Breast epithelium (tissue), 3 donors: ENCODE measurements around the gene RGPD6.
"Not testable (repeated sequence)": the region's sequence is repeated elsewhere in the genome, so short reads cannot be mapped to it uniquely, and the experiment has no call there.

ENCODE experiments used
- POLR2A ChIP-seq: fragments of 450-650 bp; IDR thresholded peaks from one replicate; pipeline ENCODE4 v1.6.1; 2016; ENCODE audit warnings: antibody characterized with exemption, mild to moderate bottlenecking, moderate library complexity
- POLR2AphosphoS5 ChIP-seq, 3 donors: sonication (generic); formaldehyde crosslinking; IDR thresholded peaks; one replicate each; pipeline ENCODE4 v1.6.1; 2017; ENCODE audit warnings: antibody characterized with exemption in 3 of 3
- TF ChIP-seq, protein P1 (sequence below), 3 donors: fragments of 450-650 bp; IDR thresholded peaks; one replicate each; pipeline ENCODE4 v1.5.1; 2016 to 2017; ENCODE audit warnings: antibody characterized with exemption in 3 of 3, mild to moderate bottlenecking in 3 of 3, moderate library complexity in 3 of 3

DNA sequence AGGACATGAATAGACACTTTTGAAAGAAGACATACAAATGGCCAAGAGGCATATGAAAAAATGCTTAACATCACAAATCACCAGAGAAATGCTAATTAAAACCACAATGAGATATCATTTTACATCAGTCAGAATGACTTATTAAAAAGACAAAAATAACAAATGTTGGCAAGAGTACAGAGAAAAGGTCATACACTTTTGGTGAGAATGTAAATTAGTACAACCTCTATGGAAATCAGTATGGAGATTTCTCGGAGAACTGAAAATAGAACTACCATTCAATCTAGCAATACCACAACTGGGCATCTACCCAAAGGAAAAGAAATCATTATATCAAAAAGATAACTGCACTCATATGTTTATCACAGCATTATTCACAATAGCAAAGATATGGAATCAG is 88.0 kb downstream of the RGPD6 start:
- TF ChIP-seq, protein P1, sequence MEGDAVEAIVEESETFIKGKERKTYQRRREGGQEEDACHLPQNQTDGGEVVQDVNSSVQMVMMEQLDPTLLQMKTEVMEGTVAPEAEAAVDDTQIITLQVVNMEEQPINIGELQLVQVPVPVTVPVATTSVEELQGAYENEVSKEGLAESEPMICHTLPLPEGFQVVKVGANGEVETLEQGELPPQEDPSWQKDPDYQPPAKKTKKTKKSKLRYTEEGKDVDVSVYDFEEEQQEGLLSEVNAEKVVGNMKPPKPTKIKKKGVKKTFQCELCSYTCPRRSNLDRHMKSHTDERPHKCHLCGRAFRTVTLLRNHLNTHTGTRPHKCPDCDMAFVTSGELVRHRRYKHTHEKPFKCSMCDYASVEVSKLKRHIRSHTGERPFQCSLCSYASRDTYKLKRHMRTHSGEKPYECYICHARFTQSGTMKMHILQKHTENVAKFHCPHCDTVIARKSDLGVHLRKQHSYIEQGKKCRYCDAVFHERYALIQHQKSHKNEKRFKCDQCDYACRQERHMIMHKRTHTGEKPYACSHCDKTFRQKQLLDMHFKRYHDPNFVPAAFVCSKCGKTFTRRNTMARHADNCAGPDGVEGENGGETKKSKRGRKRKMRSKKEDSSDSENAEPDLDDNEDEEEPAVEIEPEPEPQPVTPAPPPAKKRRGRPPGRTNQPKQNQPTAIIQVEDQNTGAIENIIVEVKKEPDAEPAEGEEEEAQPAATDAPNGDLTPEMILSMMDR (IDR thresholded peaks at IDR 0.05): not testable (repeated sequence)
- not testable (repeated sequence) for TF ChIP-seq POLR2AphosphoS5 (IDR thresholded peaks at IDR 0.05); POLR2A
